Measurements from ENCODE around the gene SPTB.

DNA sequence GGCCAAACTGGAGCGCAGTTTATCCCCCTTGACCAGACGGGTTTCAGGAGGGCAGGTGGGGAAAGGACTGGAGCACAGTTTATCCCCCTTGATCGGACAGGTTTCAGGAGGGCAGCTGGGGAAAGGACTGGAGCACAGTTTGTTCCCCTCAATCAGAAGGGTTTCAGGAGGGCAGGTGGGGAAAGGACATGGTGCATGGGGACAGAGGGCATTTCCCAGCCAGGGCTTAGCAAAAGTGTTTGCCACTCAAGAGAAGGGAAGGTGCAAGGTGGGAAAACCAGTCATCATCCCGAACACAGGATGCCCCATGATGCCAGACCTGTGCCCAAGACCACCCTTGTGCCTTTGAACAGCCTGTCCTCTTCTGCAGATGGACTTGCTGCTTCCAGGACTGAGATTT lies 54.7 kb downstream of the SPTB start:
- TF ChIP-seq POLR2A (IDR thresholded peaks at IDR 0.05; ENCODE audit: low read depth, low read length) (no peak), ZZZ3 (IDR thresholded peaks at IDR 0.05; ENCODE audit: control insufficient read depth, insufficient read length, low read depth) (no peak), EZH2 (IDR thresholded peaks at IDR 0.05; ENCODE audit: borderline replicate concordance, control insufficient read depth, low read depth, low read length) (no peak), POLR2AphosphoS2 (IDR thresholded peaks at IDR 0.05; ENCODE audit: low read depth, low read length) (no peak), GABPA (IDR thresholded peaks at IDR 0.05; ENCODE audit: low read depth) (no peak), POLR2AphosphoS5 (IDR thresholded peaks at IDR 0.05; ENCODE audit: low read length) (no peak), RFX5 (IDR thresholded peaks at IDR 0.05; ENCODE audit: low read depth, low read length) (no peak), BHLHE40 (IDR thresholded peaks at IDR 0.05; ENCODE audit: borderline replicate concordance in 1 of 2, low read depth in 2 of 2, low read length in 1 of 2) (no peak), CREB1 (IDR thresholded peaks at IDR 0.05; ENCODE audit: low read depth) (no peak), SRF (IDR thresholded peaks at IDR 0.05; ENCODE audit: low read depth in 2 of 2, low read length in 2 of 2) (no peak)
- TF ChIP-seq, protein P1, sequence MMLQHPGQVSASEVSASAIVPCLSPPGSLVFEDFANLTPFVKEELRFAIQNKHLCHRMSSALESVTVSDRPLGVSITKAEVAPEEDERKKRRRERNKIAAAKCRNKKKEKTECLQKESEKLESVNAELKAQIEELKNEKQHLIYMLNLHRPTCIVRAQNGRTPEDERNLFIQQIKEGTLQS (IDR thresholded peaks at IDR 0.05; ENCODE audit: borderline replicate concordance, extremely low read depth, low read depth, low read length), result no peak
